GM19328 (cell line): ENCODE data around the gene SLX4.

Source experiments
- ATAC-seq: cut with Tn5 transposase; IDR thresholded peaks from one replicate; pipeline ENCODE4 v1.9.1; 2021; ENCODE audit warnings: mild to moderate bottlenecking, moderate library complexity; ENCODE audit not compliant: unreplicated experiment

SLX4 gene

GRCh38 chr16:3601614-3602319 lies 9.6 kb downstream of the SLX4 start:
- ATAC-seq: no peak

DNA sequence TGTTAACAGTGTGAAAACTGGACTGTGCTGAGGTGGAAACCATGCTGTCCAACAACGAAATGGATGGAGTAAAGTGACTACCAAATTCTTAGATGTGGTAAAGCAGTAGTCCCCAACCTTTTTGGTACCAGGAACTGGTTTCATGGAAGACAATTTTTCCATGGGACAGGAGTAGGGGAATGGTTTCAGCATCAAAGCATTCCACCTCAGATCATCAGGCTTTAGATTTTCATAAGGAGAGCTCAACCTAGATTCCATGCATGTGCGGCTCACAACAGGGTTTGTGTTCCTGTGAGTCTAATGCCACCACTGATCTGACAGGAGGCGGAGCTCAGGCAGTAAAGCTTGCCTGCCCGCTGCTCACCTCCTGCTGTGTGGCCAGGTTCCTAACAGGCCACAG lies 11.5 kb downstream of the SLX4 start:
- no peak for ATAC-seq

GRCh38 chr16:3599121-3599520 lies 12.3 kb downstream of the SLX4 start:
- ATAC-seq: no peak

DNA sequence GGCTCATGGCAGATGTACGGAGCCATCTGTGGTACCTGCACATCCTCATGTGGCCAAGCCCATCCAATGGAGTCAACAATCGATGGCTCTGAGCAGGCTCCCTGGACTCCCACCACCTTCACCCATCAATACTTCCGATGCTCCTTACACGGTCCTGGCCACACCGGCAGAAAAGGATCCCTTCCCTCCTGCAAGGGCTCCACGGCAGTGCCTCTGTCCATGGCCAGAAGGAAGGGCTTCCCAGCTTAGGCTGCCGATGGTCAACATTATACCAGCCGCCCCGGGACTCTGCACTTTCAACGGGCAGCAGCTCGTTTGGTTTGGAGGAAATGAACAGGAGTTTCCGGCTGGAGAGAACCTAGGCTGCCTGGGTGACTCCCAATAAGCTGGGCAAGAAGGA lies 13.2 kb downstream of the SLX4 start:
- no peak for ATAC-seq

DNA sequence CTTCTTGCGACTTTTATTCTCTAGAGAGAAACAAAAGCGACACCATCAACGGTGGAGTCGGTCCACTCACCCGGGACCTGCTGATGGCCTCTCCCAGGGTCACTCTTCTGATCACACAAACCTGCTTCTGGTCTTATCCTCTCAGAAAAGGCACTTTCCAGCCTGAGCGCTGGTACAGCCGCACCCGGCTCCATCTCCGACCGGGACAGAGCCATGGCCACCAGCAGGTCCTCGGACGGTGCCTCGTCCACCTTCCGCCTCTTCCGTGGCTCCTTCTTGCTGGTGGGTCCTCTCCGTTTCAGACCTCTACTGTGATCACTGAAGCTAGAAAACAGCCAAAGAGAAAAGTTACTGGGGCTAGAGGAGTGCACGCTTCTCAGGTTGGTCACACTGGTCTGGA lies 13.7 kb downstream of the SLX4 start:
- ATAC-seq: no peak

- ATAC-seq: no peak
Measured at GRCh38 chr16:3597226-3597625, 14.2 kb downstream of the SLX4 start.

DNA sequence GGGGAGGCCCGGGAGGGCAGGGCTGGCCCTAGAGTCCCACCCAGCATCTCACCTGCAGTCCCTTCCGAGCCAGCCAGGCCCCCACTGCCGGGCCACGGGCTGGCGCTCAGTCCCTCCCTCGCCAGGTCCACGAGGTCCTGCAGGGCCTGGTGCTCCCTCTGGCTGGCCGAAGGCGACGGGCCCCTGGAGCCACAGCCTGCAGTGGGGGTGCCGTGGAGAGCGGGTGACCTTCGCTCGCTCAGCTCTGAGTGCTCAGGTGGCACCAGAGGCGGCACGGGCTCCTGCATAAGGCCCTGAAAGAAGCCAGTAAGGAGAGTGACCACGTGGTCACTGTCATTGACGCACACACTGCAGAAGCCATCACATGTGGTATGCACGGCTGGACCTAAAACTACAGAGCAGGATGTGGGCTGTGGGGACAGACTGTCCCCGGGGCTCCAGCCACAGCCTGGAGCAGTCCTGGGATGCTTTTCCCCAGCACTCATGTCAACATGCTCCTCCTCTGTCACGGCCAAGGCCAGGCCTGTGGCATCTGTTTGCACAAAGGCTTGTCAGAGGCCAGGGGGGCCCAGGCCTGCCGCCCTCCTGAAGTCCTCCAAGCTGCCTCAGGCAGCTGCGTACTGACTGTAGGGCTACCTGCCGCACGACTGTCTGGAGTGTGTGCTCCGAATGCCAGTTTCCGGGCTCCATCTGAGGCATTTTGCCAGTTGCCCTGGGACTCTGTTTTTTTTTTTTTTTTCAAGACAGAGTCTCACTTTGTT lies 15.1 kb downstream of the SLX4 start:
- no peak for ATAC-seq

- ATAC-seq: no peak
Measured at GRCh38 chr16:3595521-3596021, 15.8 kb downstream of the SLX4 start.

DNA sequence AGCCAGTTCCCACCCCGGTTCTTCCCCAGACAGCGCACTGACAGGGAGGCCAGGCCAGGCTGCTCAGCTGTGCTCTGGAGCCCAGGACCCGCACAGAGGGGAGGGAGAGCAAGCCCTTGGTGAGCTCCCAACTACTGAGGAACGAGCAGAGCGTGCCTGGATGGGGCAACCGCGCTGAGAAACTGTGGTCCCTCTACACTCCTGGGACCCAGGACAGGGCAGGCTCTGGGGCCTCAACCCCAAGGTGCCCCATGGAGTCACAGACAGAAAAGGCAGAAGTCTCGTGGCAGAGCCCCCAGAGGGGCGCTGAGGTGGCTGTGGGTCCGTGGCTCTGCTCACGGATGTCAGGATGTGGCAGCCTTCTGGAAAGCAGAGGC lies 16.3 kb downstream of the SLX4 start:
- ATAC-seq: no peak

DNA sequence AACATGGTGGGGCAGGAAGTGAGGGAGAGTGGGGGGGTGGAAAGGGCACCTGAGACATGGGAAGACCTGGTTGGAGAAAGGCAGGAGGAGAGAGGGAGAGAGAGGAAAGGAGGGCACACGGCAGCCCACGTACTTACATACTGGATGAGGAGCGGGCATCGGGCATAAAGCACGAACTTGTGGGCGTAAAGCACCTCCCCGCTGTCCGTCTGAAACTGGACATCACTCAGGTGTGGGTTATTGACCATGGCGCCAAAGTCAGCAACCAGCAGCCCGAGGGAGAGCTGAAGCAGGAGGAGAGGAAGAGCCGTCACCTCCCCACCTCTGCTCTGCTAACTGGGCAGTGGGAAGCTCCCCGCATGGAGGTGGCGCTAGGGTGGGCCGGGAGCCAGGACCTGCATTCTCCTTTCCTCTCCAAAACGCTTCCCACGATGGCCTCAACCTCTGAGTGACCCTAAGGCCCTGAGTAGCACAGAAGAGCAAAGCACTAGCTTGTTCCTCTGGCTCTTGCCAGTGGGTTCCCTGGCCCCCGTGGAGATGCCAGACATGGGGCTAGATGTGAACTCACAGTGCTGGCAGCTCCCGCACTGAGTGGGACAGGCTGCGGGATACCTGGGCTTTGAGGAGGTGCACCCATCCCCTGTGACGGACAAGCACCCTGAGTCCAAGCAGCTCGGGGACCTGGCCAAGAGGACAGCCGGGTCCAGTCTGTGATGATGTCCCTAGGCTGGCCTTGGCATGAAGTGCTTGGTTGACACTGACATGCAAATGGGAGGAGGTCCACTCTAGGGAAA lies 16.9 kb downstream of the SLX4 start:
- ATAC-seq: no peak

DNA sequence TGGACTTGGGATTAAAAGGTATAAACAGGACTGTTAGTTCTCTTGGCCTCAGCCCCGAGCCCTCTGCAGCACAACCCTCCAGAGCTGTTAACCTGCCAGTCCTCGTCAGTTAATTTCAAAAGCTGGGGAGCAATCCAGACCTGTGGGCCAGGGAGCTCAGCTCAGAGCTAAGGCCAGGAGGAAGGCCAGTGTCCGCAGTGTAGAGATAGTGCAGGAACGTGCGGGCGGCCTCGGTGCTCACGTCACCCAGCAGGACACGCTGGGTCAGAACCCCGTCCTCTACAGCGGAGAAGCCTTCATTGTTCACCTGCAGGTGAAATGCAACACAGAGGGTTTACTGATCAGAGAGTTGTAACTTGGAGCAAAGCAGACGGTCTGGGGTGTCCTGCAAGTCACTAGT lies 18.8 kb downstream of the SLX4 start:
- ATAC-seq: no peak

DNA sequence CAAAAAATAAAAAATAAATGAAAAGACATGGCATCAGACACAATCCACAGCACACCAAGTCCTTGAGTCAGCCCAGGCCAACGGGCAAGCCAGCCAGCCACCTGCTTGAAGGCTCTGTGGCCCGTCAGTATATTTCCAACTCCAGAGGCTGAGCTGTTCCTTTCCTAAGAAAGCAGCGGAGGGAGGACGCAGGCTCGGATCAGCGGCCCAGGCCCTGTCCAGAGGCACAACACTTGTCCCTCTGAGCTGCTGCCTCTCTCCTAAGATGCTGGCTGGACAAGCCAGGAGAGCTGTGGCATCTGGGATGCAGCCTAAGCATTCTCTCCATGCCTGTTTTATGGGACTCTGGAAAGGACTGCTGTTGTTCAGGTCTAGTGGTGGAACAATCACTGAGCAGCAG lies 19.4 kb downstream of the SLX4 start:
- no peak for ATAC-seq

GRCh38 chr16:3591436-3591803 lies 20.0 kb downstream of the SLX4 start:
- ATAC-seq: no peak

GRCh38 chr16:3590736-3591435 lies 20.5 kb downstream of the SLX4 start:
- no peak for ATAC-seq

DNA sequence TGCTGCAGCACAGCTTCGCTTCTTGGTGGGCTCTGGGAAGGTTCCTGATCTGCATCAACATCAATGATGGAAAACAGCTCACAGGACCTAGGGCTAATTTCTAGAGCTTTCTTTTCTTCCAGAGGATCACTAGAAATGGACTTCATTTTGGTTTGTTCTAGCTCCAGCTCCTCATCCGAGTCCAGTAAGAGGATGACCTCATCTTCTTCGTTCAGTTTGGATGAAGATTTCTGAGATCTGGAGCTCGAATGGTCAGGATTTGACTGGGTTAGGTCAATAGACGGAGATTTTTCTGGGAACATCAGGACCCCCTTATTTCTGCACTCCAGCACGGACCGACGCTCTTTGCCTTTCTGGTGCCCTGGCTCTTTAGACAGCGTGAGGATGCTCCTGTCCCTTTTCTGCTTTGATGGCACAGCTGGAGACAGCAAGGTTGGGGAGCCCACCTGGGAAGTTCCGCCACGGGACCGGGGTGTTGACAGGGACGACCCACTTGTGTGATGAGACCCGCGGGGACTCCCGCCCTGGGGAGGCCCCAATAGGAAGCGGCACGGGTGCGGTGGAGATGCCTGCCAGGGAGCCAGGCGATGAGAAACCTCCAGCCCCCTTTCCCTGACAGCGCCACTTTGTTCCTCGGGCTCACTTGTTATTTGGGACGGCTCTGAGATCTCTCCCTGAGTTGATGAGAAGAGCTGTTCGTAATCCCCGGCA lies 21.3 kb downstream of the SLX4 start:
- ATAC-seq: no peak

DNA sequence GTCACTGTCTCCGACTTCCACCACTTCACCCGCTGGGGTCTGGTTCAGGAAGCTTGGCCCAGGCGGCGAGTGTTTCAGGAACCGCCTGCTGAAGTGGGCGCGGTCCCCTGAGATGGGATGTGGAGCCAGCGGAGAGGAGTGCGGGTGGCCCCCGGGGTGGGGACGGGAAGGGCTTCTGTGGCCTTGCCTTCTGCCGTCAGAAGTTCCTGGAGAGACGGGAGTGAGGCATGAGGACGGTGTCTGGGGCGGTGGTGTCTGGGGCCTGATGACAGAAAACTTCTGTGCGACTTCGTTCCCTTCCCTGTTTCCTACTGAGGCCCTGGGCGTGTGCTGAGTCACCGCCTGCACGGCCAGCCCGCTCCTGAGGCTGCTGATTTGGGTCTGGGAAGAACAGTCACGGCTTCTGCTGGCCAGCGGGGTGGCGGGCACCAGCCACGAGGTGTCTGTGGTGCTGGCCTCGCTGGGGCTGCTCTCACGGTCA lies 21.9 kb downstream of the SLX4 start:
- no peak for ATAC-seq

GRCh38 chr16:3589001-3589400 lies 22.4 kb downstream of the SLX4 start:
- ATAC-seq: no peak

GRCh38 chr16:3587547-3588110 lies 23.8 kb downstream of the SLX4 start:
- ATAC-seq: no peak

GRCh38 chr16:3584412-3584811 lies 27.0 kb downstream of the SLX4 start:
- ATAC-seq: no peak
